Measurements from ENCODE around the gene FOXK2.
"Not testable (repeated sequence)": the region's sequence is repeated elsewhere in the genome, so short reads cannot be mapped to it uniquely, and the experiment has no call there.

The FOXK2 gene

DNA sequence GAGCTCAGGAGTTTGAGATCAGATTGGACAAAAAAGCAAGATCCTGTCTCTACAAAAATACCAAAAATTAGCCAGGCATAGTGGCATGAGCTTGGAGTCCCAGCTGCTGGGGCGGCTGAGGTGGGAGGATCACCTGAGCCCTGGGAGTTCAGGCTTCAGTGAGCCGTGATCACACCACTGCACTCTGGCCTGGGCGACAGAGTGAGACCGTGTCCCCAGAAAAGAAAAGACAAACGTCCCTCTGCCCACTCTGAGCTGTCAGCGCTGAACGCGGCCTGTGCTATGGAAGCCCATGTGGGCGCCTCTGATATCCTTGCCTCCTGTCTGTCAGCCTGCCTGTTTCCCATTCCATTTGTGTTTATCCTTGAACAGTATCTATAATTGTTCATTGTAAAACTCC is 50.7 kb downstream of the FOXK2 start (continued):
- no peak for TF ChIP-seq TOX (CRISPR knock-in tag; IDR thresholded peaks at IDR 0.05; ENCODE audit: borderline replicate concordance)
- TF ChIP-seq ZFP30 (CRISPR knock-in tag; IDR thresholded peaks at IDR 0.05), result no peak

DNA sequence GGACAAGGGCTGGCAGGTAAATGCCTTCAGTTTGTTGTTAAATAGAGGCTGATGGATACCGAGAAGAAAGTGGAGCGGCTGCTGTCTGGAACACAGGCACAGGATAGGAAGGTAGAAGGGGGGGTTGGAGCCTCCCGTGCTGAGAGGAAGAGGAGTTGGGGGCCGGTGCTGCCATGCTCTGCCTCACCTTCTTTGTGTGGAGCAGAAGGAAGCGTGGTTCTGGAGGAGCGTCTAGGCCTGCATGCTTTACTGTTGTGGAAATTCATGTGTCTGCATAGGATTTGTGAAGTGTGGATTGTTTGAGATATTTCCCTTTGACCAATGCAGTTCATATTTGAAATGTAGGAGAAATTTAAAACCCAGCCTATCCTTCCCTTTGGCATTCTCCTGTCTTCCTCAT is 52.3 kb downstream of the FOXK2 start:
- ATAC-seq, result no peak
- TF ChIP-seq ESRRG (CRISPR knock-in tag; IDR thresholded peaks at IDR 0.05), result no peak
- TF ChIP-seq CSDC2 (CRISPR knock-in tag; IDR thresholded peaks at IDR 0.05), result no peak
- no peak for TF ChIP-seq OSR1 (CRISPR knock-in tag; IDR thresholded peaks at IDR 0.05)
- TF ChIP-seq TCF4 (CRISPR knock-in tag; IDR thresholded peaks at IDR 0.05; ENCODE audit: borderline replicate concordance), result no peak
- TF ChIP-seq, protein P1, sequence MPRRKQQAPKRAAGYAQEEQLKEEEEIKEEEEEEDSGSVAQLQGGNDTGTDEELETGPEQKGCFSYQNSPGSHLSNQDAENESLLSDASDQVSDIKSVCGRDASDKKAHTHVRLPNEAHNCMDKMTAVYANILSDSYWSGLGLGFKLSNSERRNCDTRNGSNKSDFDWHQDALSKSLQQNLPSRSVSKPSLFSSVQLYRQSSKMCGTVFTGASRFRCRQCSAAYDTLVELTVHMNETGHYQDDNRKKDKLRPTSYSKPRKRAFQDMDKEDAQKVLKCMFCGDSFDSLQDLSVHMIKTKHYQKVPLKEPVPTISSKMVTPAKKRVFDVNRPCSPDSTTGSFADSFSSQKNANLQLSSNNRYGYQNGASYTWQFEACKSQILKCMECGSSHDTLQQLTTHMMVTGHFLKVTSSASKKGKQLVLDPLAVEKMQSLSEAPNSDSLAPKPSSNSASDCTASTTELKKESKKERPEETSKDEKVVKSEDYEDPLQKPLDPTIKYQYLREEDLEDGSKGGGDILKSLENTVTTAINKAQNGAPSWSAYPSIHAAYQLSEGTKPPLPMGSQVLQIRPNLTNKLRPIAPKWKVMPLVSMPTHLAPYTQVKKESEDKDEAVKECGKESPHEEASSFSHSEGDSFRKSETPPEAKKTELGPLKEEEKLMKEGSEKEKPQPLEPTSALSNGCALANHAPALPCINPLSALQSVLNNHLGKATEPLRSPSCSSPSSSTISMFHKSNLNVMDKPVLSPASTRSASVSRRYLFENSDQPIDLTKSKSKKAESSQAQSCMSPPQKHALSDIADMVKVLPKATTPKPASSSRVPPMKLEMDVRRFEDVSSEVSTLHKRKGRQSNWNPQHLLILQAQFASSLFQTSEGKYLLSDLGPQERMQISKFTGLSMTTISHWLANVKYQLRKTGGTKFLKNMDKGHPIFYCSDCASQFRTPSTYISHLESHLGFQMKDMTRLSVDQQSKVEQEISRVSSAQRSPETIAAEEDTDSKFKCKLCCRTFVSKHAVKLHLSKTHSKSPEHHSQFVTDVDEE (CRISPR knock-in tag; IDR thresholded peaks at IDR 0.05), result no peak
- TF ChIP-seq ZFP3 (CRISPR knock-in tag; IDR thresholded peaks at IDR 0.05), result no peak
- TF ChIP-seq PPARA (CRISPR knock-in tag; IDR thresholded peaks at IDR 0.05; ENCODE audit: borderline replicate concordance), result no peak

DNA sequence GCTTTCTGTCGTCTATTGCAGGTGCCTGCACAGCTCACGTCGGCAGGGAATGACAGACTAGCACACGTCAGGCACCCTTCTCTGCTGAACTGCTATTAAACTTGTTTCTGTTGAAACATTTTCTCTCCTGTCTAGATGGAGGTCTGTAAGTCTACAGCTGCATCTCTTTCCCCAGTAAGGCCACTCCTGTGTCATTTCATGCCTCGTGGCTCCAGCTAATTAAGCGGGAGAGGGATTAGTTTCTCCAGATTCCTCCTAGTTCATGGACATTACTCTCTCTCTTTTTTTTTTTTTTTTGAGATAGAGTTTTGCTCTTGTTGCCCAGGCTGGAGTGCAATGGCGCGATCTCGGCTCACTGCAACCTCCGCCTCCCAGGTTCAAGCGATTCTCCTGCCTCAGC is 54.5 kb downstream of the FOXK2 start:
- ATAC-seq, result no peak

DNA sequence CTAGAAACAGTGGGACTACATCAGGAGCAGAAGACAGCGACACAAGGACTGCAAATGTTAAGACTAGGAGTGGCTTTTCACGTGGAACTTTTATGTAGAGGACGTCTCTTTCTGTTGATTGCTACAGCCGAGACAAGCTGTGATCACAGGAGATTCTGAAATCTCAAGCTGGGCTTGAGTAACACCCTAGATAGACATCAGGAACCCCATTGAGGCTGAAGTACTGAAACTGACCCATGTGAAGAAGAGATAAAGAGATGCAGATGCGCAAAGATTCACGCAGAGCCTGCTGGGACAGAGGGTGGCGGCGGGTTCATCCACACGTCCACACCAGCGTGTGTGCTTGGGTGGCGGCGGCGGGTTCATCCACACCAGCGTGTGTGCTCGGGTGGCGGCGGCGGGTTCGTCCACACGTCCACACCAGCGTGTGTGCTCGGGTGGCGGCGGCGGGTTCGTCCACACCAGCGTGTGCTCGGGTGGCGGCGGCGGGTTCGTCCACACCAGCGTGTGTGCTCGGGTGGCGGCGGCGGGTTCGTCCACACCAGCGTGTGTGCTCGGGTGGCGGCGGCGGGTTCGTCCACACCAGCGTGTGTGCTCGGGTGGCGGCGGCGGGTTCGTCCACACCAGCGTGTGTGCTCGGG is 56.2 kb downstream of the FOXK2 start:
- not testable (repeated sequence) for ATAC-seq

More for the DNA sequence above, 54.5 kb downstream of the FOXK2 start:
- TF ChIP-seq ESRRG (CRISPR knock-in tag; IDR thresholded peaks at IDR 0.05), result no peak
- no peak for TF ChIP-seq ZNF565 (CRISPR knock-in tag; conservative IDR thresholded peaks at IDR 0.05; ENCODE audit: low read depth)
- no peak for TF ChIP-seq ARNTL (CRISPR knock-in tag; IDR thresholded peaks at IDR 0.05; ENCODE audit: borderline replicate concordance, low read depth)
- no peak for TF ChIP-seq ZFP3 (CRISPR knock-in tag; IDR thresholded peaks at IDR 0.05)
- TF ChIP-seq RARB (CRISPR knock-in tag; IDR thresholded peaks at IDR 0.05), result no peak
- no peak for TF ChIP-seq OSR1 (CRISPR knock-in tag; IDR thresholded peaks at IDR 0.05)
- TF ChIP-seq ISL1 (CRISPR knock-in tag; IDR thresholded peaks at IDR 0.05), result no peak
- TF ChIP-seq PPARA (CRISPR knock-in tag; IDR thresholded peaks at IDR 0.05; ENCODE audit: borderline replicate concordance), result no peak
- TF ChIP-seq SNAI2 (CRISPR knock-in tag; IDR thresholded peaks at IDR 0.05), result no peak
- TF ChIP-seq, protein P2, sequence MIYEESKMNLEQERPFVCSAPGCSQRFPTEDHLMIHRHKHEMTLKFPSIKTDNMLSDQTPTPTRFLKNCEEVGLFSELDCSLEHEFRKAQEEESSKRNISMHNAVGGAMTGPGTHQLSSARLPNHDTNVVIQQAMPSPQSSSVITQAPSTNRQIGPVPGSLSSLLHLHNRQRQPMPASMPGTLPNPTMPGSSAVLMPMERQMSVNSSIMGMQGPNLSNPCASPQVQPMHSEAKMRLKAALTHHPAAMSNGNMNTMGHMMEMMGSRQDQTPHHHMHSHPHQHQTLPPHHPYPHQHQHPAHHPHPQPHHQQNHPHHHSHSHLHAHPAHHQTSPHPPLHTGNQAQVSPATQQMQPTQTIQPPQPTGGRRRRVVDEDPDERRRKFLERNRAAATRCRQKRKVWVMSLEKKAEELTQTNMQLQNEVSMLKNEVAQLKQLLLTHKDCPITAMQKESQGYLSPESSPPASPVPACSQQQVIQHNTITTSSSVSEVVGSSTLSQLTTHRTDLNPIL (CRISPR knock-in tag; IDR thresholded peaks at IDR 0.05; ENCODE audit: low read depth), result no peak
- no peak for TF ChIP-seq ZNF8 (CRISPR knock-in tag; IDR thresholded peaks at IDR 0.05)
- TF ChIP-seq ZNF70 (CRISPR knock-in tag; IDR thresholded peaks at IDR 0.05), result no peak
- no peak for TF ChIP-seq TOX (CRISPR knock-in tag; IDR thresholded peaks at IDR 0.05; ENCODE audit: borderline replicate concordance)
- TF ChIP-seq, protein P3, sequence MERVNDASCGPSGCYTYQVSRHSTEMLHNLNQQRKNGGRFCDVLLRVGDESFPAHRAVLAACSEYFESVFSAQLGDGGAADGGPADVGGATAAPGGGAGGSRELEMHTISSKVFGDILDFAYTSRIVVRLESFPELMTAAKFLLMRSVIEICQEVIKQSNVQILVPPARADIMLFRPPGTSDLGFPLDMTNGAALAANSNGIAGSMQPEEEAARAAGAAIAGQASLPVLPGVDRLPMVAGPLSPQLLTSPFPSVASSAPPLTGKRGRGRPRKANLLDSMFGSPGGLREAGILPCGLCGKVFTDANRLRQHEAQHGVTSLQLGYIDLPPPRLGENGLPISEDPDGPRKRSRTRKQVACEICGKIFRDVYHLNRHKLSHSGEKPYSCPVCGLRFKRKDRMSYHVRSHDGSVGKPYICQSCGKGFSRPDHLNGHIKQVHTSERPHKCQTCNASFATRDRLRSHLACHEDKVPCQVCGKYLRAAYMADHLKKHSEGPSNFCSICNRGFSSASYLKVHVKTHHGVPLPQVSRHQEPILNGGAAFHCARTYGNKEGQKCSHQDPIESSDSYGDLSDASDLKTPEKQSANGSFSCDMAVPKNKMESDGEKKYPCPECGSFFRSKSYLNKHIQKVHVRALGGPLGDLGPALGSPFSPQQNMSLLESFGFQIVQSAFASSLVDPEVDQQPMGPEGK (CRISPR knock-in tag; IDR thresholded peaks at IDR 0.05; ENCODE audit: borderline replicate concordance), result no peak
- TF ChIP-seq, protein P4, sequence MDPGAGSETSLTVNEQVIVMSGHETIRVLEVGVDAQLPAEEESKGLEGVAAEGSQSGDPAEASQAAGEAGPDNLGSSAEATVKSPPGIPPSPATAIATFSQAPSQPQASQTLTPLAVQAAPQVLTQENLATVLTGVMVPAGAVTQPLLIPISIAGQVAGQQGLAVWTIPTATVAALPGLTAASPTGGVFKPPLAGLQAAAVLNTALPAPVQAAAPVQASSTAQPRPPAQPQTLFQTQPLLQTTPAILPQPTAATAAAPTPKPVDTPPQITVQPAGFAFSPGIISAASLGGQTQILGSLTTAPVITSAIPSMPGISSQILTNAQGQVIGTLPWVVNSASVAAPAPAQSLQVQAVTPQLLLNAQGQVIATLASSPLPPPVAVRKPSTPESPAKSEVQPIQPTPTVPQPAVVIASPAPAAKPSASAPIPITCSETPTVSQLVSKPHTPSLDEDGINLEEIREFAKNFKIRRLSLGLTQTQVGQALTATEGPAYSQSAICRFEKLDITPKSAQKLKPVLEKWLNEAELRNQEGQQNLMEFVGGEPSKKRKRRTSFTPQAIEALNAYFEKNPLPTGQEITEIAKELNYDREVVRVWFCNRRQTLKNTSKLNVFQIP (CRISPR knock-in tag; IDR thresholded peaks at IDR 0.05; ENCODE audit: borderline replicate concordance, low read depth), result no peak
- TF ChIP-seq, protein P5, sequence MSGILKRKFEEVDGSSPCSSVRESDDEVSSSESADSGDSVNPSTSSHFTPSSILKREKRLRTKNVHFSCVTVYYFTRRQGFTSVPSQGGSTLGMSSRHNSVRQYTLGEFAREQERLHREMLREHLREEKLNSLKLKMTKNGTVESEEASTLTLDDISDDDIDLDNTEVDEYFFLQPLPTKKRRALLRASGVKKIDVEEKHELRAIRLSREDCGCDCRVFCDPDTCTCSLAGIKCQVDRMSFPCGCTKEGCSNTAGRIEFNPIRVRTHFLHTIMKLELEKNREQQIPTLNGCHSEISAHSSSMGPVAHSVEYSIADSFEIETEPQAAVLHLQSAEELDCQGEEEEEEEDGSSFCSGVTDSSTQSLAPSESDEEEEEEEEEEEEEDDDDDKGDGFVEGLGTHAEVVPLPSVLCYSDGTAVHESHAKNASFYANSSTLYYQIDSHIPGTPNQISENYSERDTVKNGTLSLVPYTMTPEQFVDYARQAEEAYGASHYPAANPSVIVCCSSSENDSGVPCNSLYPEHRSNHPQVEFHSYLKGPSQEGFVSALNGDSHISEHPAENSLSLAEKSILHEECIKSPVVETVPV (CRISPR knock-in tag; IDR thresholded peaks at IDR 0.05), result no peak
- no peak for TF ChIP-seq CSDC2 (CRISPR knock-in tag; IDR thresholded peaks at IDR 0.05)
- TF ChIP-seq, protein P1 (CRISPR knock-in tag; IDR thresholded peaks at IDR 0.05), result no peak
- TF ChIP-seq ZC3H10 (CRISPR knock-in tag; IDR thresholded peaks at IDR 0.05), result no peak

All from SK-N-SH treated with all-trans-retinoic acid at 6 μM for 48 hours (cell line).